Measurements from ENCODE around the gene DES.

The DES gene

GRCh38 chr2:219434468-219434717, 16.2 kb downstream of the DES start:
- TF ChIP-seq REST (IDR thresholded peaks at IDR 0.05; ENCODE audit: insufficient read depth in 1 of 2, low read depth in 2 of 2, low read length in 2 of 2) (no peak), FOXP2 (optimal IDR thresholded peaks at IDR 0.05; ENCODE audit: borderline replicate concordance, extremely low read depth, extremely low read length, insufficient read depth) (no peak), TAF1 (IDR thresholded peaks at IDR 0.05; ENCODE audit: borderline replicate concordance, insufficient read depth, low read length) (no peak), SIN3A (IDR thresholded peaks at IDR 0.05; ENCODE audit: borderline replicate concordance, insufficient read depth, low read length) (no peak), POLR2AphosphoS5 (IDR thresholded peaks at IDR 0.05; ENCODE audit: low read depth, low read length) (no peak)

- TF ChIP-seq FOXP2 (optimal IDR thresholded peaks at IDR 0.05; ENCODE audit: borderline replicate concordance, extremely low read depth, extremely low read length, insufficient read depth) (no peak), REST (IDR thresholded peaks at IDR 0.05; ENCODE audit: insufficient read depth in 1 of 2, low read depth in 2 of 2, low read length in 2 of 2) (no peak), POLR2AphosphoS5 (IDR thresholded peaks at IDR 0.05; ENCODE audit: low read depth, low read length) (no peak), SIN3A (IDR thresholded peaks at IDR 0.05; ENCODE audit: borderline replicate concordance, insufficient read depth, low read length) (no peak), TAF1 (IDR thresholded peaks at IDR 0.05; ENCODE audit: borderline replicate concordance, insufficient read depth, low read length) (no peak)
Observed at GRCh38 chr2:219434718-219435525, 16.7 kb downstream of the DES start, which contains the start of gene SPEG. Gene SPEG (plus strand): TSS chr2:219434843. CDS start chr2:219434978, 135 bp downstream.

- no peak for TF ChIP-seq TAF1 (IDR thresholded peaks at IDR 0.05; ENCODE audit: borderline replicate concordance, insufficient read depth, low read length)
- TF ChIP-seq POLR2AphosphoS5 (IDR thresholded peaks at IDR 0.05; ENCODE audit: low read depth, low read length) = no peak
- no peak for TF ChIP-seq SIN3A (IDR thresholded peaks at IDR 0.05; ENCODE audit: borderline replicate concordance, insufficient read depth, low read length)
- no peak for TF ChIP-seq FOXP2 (optimal IDR thresholded peaks at IDR 0.05; ENCODE audit: borderline replicate concordance, extremely low read depth, extremely low read length, insufficient read depth)
- TF ChIP-seq REST (IDR thresholded peaks at IDR 0.05; ENCODE audit: insufficient read depth in 1 of 2, low read depth in 2 of 2, low read length in 2 of 2) = no peak
Observed at GRCh38 chr2:219435701-219436100, 17.5 kb downstream of the DES start.

- TF ChIP-seq TAF1 (IDR thresholded peaks at IDR 0.05; ENCODE audit: borderline replicate concordance, insufficient read depth, low read length) (no peak), REST (IDR thresholded peaks at IDR 0.05; ENCODE audit: insufficient read depth in 1 of 2, low read depth in 2 of 2, low read length in 2 of 2) (no peak), FOXP2 (optimal IDR thresholded peaks at IDR 0.05; ENCODE audit: borderline replicate concordance, extremely low read depth, extremely low read length, insufficient read depth) (no peak), SIN3A (IDR thresholded peaks at IDR 0.05; ENCODE audit: borderline replicate concordance, insufficient read depth, low read length) (no peak), POLR2AphosphoS5 (IDR thresholded peaks at IDR 0.05; ENCODE audit: low read depth, low read length) (no peak)
Observed at GRCh38 chr2:219436491-219436890, 18.3 kb downstream of the DES start.

Measured in PFSK-1 (cell line).